NCI-H2107 treated with DMSO at 0.1 percent for 48 hours (cell line): ENCODE measurements around the gene TSHZ2.
"Not testable (repeated sequence)": the region's sequence is repeated elsewhere in the genome, so short reads cannot be mapped to it uniquely, and the experiment has no call there.

Source experiments
- DNase-seq: peaks from one replicate; lab custom pipeline; 2025; ENCODE audit not compliant: unreplicated experiment; lab: John Stamatoyannopoulos, UW

TSHZ2 gene

DNA sequence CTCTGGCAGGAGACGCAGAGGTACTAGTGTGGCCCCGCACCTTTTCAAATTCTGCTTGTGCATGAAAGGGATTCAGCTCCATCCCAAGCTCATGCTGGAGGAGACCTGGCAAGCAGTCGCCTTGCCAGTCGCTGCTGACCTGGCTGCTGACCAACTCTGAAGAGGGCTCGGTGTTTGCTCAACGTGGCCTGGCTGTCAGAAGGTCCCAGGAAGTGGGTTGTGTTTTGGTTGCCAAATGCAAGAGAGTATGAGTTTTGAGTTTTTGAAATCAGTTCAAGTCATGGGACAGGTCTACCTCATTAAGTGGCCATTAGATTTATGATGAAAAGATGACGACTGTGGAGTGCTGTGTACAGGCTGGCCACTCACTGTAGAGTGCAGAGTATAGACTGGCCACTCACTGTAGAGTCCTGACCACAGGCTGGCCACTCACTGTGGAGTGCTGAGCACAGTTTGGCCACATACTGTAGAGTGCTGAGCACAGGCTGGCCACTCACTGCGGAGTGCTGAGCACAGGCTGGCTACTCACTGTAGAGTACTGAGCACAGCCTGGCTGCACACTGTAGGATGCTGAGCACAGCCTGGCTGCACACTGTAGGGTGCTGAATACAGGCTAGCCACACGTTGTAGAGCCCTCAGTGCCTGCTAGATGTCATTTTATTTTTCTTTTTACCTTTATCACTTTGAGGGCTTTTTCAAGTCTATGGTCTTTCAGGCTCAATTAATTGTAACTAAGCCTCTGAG, 427.6 kb downstream of the TSHZ2 start:
- DNase-seq = no peak

DNA sequence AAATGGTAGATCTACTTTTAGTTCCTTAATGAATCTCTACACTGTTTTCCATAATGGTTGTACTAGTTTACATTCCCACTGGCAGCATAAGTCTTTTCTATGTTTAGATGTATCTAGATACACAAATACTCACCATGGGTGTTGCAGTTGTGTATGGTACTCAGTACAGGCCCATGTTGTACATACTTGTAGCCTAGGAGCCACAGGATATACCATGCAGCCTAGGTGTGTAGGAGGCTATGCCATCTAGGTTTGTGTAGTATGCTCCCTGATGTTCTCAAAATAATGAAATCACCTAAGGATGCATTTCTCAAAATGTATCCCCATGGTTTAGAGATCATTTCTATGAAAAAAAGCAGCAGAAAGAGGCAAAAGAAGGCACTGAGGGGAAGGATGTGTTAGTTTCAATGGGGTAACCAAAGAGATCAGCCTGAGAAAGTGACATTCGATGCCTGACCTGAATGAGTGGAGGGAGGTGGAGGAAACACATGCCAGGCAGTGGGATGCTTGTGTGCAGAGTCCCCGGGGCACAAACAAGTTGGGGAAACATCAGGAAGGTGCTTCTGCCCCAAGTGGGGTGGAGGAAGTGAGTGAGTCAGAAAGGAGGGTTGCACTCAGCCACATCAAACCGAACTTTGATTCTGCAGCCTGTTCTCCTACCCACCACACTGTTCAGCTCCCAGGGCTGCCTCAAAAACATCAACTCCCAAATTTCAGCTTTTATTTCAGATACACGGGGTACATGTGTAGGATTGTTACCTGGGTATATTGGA, 430.3 kb downstream of the TSHZ2 start:
- DNase-seq = no peak

GRCh38 chr20:53403029-53403428, 430.9 kb downstream of the TSHZ2 start:
- no peak for DNase-seq

DNA sequence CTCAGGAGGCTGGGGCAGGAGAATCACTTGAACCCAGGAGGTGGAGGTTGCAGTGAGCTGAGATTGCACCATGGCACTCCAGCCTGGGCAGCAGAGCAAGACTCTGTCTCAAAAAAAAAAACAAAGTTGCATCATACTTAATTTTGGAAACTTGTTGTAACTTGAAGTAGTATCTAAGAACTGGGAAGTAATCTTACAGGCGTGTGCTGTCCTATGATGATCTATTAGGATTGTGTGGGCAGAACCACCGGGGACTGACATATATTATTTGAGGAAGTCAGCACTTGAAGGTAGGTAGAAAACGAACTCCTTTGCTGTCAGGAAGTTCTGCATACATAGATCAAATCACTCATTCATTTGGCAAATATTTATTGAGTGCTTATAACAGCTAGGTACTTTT, 433.0 kb downstream of the TSHZ2 start:
- no peak for DNase-seq

- DNase-seq = no peak
These were observed 434.4 kb downstream of the TSHZ2 start for GRCh38 chr20:53406580-53406979.

GRCh38 chr20:53408691-53409446, 436.7 kb downstream of the TSHZ2 start:
- no peak for DNase-seq

DNA sequence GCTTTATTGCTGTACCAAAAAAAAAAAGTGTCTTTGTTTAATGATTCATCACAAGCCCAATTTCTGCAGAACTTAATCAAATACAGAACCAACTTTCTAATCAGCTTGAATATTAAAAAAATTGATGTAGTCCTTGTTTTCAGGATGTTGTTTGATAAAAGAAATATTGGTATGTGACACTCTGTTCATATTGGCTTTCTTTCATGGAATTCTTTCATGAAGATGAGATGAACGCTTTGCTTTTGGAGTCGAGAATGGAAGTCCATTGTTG, 437.2 kb downstream of the TSHZ2 start:
- no peak for DNase-seq

DNA sequence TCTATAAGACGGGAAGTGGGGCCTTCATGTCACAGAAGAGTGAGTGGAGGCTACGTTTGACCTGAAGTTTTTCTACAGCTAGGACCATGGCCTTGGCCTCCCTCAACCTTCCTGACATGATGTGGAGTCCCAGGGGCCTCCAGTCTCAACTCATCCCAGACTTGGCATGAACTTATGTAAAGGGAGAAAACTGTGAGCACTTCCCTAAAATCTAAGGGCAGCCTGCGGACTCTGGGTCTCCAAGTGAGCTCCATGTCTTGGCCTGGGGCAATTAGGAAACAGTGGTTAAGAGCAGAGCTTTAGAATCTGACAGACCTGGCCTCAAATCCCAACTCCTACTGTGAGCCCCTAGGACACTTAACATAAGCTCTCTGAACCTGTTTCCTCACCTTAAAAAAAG, 439.0 kb downstream of the TSHZ2 start:
- no peak for DNase-seq

DNA sequence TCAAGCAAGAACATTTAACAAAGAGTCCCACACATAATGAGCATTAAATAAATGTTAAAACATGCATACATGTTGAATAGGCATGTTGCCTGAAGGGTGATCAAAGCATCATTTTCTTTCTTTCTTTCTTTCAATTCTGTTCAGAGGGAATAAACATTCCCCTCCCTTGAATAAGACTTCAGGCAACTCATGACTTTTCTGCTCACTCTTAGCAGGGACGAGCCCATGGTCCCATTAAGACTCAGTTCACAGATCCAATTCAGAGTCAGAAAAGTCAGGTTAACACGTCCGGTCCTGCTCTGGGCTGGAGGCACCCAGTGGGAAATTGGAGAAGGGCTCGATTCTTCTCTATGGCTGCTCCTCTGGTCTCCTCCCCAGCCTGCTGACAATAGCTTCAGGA, 439.7 kb downstream of the TSHZ2 start:
- DNase-seq = no peak

- peak; percentile 28 for DNase-seq
These were observed 440.5 kb downstream of the TSHZ2 start for GRCh38 chr20:53412577-53413185.

GRCh38 chr20:53413186-53413631, 441.1 kb downstream of the TSHZ2 start:
- peak; percentile 92 for DNase-seq

GRCh38 chr20:53413845-53414244, 441.7 kb downstream of the TSHZ2 start:
- not testable (repeated sequence) for DNase-seq

DNA sequence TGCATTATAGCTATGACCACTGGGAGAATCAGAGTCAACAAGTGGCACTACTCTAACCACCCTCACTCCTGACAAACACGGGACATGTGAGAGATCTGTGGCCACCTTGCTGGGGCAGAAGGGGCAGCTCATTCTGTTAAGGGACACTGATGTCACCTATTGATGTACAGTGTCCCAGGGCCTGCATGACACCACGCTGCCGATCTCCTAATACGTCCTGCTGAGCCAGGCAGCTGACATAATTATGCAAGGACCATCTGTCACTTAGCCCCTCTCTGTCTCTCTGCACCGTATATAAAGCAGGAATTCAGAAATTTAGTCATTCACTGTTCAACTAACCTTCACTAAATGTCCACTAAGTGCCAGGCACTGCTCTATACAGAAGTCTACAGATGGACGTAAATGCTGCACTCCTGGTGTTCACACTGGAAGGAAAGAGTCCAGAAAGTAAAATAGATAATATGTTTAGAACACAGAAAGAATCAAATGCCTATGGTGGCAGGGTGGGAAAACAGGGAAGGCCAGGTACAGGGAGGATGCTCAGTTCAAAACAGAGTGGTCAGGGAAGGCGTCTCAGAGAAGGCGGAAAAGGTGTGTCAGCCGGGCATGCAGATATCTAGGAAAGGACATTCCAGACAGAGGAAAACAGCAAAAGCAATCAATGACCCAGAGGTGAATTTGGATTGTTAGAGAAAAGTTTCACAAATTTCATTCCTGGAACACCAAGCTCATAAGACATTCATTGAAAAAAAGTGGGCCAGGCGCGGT, 447.7 kb downstream of the TSHZ2 start:
- no peak for DNase-seq

DNA sequence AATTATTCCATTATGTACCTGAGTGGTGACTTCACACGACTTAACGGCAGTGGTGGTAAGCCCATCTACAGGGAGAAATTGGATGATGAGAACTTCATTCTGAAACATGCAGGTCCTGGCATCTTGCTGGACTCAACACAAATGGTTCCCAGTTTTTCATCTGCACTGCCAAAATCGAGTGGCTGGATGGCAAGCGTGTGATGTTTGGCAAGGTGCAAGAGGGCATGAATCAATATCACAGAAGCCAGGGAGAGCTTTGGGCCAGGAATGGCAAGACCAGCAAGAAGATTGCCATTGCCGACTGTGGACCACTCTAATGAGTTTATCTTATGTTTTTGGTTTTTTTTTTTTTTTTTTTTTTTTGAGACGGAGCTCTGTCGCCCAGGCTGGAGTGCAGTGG, 449.2 kb downstream of the TSHZ2 start:
- DNase-seq = no peak

DNA sequence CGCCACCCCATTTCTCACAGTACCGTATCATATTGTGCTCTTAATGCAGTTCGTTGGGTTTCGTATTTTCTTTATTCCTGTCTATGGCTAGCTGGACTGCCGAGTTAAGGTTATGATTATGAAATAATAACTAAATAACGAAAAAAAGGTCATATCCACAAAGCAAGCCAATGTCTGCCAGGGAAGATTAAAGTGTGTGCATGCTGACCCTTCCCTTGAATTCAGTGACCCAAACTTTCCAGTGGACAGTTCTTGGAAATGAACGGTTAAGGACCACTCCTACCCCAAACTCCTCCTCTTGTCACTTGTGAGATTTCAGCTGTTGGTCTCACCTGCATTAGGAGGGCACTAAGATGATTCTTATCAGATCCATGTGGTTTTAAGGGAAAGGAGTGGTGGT, 449.9 kb downstream of the TSHZ2 start:
- DNase-seq = no peak

DNA sequence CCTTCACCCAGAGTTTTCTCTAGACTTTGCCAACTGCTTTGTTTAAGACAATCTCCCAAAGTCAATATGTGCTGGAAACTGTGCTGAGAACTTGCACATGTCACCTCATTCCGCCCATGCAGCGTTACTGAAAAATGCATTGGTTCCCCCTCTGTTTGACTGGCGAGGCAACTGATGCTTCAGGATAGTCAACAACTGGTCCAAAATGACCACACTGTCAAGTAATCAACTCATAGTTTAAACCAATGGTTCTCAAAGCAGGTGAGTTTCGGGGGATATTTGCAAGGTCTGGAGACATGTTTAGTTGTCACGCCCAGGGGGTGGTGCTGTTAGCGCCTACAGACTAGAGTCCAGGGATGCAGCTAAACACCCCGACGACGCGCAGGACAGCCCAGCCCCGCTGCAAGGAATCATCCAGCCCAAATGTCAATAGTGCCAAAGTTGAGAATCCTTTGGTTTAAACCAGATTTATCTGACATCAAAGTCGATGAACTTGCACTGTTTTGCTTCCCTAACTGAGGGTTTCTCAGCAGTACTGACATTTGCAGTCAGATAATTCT, 451.5 kb downstream of the TSHZ2 start:
- no peak for DNase-seq

DNA sequence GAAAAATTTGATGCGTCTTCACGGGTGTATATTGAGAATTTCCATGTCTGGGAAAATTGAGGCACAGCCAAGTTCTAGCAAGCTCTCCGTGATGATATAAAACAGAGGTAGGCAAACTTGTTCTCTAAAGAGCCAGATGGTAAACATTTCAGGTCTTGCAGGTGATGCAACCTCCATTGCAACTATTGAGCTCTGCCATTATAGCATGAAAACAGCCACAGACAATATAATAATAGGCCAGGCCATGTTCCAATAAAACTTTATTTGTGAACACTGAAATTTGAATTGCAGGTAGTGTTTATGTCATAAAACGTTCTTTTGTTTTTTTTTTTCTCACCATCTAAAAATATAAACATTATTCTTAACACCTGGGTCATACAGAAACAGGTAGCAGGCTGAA, 453.3 kb downstream of the TSHZ2 start:
- DNase-seq = no peak

- DNase-seq = no peak
These were observed 453.8 kb downstream of the TSHZ2 start for GRCh38 chr20:53425941-53426340.

GRCh38 chr20:53426766-53427312, 454.7 kb downstream of the TSHZ2 start:
- DNase-seq = no peak

- no peak for DNase-seq
These were observed 455.8 kb downstream of the TSHZ2 start for GRCh38 chr20:53427951-53428350.
